Measurements from ENCODE around the gene CXCR1. TPM values are rescaled to one million over a fixed set of nuclear protein-coding genes. Genes with fewer than 3 reads are reported as not detected.
A peak's percentile ranks its signal among the peaks of the same experiment; 100 is the strongest.

Gene CXCR1
- total RNA-seq, 1 donor from 2014 or later: 0.69 TPM

DNA sequence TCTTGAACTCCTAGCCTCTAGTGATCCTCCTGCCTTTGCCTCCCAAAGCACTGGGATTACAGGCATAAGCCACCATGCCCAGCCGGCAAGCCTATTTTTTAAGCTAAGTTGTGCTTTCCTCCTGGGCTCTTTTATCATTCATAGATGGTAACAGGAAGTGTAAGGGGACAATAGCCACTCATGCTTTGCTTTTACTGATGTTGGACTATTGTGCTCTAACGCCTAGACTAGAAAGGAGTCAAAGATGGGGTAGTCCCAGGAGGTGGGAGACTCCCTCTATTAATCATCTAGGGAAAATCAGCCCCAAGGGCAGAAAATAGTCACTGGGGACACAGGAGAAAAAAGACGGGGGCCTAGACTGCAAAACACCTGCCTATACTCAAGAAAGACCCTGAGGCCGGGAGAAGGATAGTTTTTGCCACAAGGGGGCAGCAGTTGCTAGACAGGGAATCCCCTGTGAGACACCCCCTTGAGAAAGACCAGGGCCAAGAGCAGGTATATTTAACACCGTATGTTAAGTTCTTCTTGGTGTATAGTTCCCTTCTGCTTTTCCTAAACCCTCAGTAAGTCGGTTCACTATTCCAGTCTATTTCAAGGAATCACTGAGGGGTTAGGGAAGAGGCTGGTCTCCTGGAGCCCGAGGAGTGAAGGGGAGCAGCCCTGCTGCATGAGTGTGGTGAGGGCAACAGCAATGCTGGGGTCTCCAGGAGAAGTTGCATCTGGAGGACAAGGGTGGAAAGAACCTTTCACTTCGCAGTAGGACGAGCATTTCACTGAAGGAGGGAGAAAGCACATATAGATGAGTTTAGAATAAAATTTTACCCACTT lies 2.1 kb upstream of the CXCR1 start:
- intact Hi-C loops (cut with micrococcal nuclease): no loop called here
- DNase-seq (peak; percentile 37), ATAC-seq (peak; percentile 63)

DNA sequence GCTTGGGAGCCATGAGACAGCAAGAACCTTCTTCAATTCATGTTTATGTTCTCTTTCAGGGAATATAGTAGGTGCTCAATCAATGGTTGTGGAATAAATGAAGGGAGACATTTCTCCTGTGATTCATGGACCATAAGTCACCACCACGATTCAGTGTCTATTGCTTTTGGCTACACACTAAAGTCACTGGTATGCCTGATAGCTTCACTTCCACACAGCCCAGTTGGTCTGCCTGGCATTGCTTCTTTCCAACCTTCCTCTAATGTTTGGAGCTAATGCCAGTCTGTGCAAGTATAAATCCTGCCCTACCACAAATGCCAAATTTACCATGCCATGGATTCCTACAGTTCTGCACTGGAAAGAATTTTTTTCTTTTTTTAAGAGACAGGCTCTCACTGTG lies 1.3 kb upstream of the CXCR1 start:
- DNase-seq (no peak), ATAC-seq (no peak)
- intact Hi-C loops (cut with micrococcal nuclease): no loop called here

DNA sequence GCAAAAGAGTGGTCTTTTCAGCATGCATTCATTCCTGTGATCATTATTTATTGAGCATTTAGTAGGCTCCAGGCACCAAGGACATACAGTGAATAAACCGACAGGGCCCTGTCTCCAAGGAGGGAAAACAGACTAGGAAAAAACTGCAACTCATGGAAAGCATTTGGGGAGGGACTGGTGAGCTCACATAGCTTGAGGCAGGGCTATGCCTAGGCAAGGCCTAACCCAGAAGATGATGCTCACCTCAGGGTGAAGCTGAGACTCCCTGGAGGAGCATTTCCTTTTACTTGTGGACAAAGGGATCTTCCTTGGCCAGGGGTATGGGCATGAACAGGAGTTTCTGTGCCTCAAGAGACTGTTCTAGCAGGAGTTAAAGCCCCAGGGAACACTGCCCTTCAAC lies 3.9 kb downstream of the CXCR1 start:
- no peak for DNase-seq
- no peak for ATAC-seq
- intact Hi-C loops (cut with micrococcal nuclease): no loop called here

DNA sequence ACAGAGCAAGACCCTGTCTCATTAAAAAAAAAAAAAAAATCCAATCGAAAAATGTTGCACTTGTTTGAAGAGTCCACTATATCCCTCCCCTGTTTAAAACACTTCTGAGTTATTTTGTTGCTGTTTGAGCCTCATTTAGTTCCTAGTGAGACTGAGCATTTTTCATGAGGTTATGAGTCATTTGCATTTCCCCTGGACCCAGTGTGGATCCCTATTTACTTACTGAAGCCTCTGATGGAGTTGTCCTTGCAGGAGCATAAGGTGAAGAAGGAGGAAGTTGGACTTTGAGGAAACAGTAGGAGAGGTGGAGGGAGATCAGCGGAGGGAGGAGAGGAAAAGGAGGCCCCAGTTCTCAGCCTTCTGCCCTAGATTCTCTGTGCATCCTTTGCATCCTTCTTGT lies 5.1 kb downstream of the CXCR1 start:
- intact Hi-C loops (cut with micrococcal nuclease): no loop called here

DNA sequence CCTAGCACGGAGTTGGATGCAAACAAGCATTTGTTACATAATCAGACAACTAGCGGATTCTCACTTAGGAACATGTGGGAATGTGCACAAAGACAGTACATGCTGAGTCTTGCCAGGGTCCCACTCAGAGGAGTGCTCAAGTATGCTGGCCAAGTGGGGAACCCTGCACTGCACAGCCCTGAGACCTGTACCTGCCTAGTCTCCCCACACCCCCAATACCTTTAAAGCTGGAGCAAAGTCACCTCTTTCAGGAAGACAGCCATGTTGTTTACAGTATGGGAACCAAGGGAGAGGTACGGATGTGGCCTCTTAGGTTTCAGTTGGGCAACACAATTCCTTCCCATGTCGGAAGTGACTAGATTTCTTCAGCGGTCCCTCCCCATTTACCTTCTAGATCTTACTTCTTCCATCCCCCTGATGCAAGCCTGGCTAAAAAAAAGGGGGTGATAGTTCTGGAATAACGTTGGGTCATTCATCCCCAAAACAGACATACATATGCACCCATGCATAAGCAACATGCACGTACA lies 10.7 kb downstream of the CXCR1 start:
- ATAC-seq: no peak
- intact Hi-C loops (cut with micrococcal nuclease): no loop called here
- DNase-seq: no peak

More for the DNA sequence above, 5.1 kb downstream of the CXCR1 start:
- ATAC-seq: no peak
- DNase-seq: no peak

DNA sequence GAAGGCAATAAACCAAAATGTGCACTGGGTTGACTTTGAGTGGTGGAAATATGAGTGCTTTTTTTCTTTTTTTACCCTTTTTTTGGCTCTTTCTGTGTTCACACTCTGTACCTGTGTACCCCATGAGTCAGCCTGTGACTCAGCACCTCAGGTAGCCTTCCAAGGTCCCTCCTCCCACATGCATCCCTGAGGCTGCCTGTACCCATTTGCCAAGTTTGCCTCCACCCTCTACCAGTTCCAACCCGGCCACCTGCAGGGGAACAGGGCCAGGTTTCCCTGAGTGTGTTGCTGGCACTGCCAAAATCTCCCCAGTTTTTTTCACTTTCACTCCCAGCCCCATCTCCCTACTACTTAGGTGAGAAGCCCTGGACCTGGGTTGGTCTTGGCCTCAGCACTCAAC lies 14.0 kb downstream of the CXCR1 start:
- no peak for ATAC-seq
- intact Hi-C loops (cut with micrococcal nuclease): no loop called here
- DNase-seq: no peak

DNA sequence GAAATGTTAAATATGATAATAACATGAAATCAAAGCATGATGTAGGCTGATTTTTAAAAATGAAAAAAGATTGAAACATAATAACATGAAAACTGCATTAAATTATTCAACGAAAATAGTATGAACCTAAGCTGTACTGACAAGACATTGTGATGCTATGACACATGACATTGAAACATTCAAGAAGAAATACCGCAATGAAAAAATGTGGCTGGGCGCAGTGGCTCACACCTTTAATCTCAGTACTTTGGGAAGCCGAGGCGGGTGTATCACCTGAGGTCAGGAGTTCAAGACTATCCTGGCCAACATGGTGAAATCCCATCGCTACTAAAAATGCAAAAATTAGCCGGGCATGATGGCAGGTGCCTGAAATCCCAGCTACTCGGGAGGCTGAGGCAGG lies 14.6 kb downstream of the CXCR1 start:
- intact Hi-C loops (cut with micrococcal nuclease): no loop called here
- ATAC-seq: no peak
- DNase-seq: no peak

DNA sequence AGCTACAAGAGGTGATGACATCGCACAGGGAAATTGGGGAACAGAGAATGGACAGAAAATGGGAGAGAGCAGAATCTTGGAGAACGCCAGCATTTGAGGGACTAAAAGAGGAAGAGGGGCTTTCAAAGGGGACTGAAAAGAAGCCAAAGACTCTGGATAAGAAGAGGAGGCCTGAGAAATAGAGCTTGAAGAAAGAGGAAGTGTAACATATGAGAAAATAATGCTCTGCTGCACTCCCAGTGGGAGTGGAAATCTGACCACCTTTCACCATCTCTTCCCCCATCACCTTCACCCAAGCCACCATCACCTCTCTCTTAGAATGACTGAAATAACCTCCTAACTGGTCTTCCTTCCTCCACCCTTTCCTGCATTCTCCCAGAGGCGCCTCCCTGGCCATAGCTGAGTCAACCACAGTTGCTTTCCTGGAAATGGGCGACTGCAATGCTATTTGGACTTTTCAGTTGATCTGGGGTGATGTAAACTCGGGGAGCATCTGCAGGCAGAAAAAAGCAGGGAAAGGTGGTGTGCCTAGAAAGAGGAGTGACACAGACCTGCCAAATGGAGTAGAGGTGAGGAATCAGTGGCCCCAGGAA lies 16.8 kb downstream of the CXCR1 start:
- ATAC-seq (no peak), DNase-seq (no peak)
- intact Hi-C loops (cut with micrococcal nuclease): no loop called here

DNA sequence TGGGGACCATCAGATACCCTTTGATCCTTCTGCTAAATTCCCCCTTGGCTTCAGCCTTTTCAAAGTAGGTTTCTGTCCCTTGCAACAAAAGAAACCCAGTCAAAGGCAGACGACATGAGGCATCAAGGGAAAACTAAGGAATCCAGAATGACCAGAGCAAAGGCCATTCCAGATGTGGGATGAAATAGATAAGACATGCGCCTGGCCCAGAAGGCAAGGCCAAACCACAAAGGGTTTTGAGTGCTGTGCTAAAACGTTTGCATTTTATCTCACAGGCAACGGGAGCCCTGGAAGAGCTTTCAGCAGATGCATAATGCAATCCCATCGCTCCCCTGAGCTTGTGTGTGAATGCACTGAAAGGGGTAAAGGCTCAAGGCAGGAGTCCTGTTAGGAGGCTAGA lies 17.7 kb downstream of the CXCR1 start:
- intact Hi-C loops (cut with micrococcal nuclease): no loop called here
- DNase-seq (no peak), ATAC-seq (no peak)

DNA sequence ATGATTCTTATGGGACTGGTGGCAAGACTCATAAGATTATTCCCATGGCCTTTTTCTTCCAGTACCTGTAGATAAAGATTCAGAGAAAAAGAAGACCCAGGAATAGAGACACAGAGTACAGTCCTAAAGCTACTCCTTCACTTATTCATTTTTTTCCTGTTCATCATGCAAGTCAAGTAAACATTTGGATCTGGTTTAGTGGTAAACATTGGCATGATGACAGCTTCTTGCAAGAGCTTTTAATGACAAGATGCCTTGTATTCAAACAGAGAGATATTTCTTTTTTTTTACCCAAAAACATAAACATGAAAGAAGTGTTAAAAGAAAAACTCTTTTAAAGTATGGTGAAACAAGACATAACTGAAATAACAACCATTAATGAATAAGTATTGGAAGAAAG lies 20.7 kb downstream of the CXCR1 start:
- intact Hi-C loops (cut with micrococcal nuclease): no loop called here
- ATAC-seq: no peak
- DNase-seq: no peak

DNA sequence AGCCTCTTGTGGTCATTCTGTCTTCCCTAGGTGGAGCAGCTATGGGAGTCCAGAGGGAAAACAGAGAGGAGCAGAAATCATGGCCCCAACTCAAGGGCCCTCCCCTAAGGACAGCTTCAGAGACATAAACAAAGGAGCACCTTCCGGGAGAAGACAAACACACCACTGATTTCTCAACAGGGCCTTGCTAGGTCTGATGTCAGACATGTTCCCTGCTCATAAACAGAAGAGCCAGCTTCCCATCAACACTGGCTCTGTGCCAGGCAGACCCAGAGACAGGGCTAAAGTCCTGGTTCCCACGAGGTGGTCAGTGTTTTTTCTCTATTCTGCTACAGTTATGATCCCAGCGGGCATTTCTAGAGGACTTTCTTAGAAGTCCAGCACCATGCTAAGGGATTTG lies 21.6 kb downstream of the CXCR1 start:
- ATAC-seq (no peak), DNase-seq (peak; percentile 47)
- intact Hi-C loops (cut with micrococcal nuclease): no loop called here

DNA sequence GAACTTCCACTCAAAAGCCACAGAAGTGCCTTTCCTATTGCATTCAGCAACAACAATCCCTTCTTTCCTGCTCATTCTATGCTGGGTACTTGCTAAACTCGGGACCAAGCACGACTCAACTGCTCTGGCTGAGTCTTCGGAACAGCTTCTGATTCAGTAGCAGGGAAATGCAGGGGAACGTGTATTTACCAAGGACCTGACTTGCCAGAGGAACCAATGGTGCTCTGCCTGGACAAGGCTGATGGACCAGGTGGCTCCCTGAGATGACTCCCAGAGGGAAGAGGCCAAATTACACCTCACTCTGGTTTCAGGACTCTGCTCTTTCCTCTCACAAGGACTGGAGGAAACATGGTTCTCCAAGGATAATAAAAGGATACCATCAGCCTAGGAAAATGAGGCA lies 28.7 kb downstream of the CXCR1 start:
- intact Hi-C loops (cut with micrococcal nuclease): no loop called here
- ATAC-seq (no peak), DNase-seq (no peak)

DNA sequence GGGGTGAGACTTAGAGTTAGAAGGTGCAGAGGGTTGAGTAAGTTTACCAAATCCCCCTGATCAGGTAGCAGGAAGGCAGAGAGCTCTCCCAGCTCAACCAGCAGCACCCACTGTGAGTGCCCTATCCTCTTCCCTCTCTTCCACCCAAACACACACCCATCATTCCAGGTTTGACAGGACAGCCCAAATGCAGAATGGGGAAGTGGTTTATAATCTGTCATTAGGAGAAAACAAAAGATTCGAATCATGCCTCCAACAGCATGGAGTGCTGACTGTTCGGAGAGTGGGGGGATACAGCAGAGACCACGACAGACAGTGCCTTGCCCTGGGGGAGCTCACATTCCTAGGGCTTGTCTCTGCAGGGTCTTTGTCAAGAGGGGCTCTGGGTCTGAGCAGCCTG lies 29.2 kb downstream of the CXCR1 start:
- ATAC-seq (no peak), DNase-seq (no peak)
- intact Hi-C loops (cut with micrococcal nuclease): no loop called here

DNA sequence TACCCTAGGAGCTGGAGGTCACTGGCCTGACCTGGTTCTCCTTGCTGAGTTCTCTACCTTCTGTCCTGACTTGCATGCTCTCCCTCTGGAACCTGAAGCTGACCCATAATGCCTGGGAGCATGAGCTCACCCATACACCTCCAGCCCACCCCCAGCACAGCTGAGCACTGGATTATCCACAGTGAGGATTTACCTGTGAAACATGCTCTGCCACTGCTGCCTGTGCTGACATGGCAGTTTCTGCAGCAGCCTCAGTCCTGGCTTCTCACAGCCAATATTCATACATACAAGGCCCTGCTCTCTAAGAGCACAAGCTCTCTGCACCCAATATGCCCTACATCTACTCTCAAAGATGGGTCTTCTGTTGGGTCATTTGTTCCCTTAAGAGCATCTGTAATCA lies 35.9 kb downstream of the CXCR1 start:
- no peak for ATAC-seq
- DNase-seq: no peak
- intact Hi-C loops (cut with micrococcal nuclease): no loop called here

DNA sequence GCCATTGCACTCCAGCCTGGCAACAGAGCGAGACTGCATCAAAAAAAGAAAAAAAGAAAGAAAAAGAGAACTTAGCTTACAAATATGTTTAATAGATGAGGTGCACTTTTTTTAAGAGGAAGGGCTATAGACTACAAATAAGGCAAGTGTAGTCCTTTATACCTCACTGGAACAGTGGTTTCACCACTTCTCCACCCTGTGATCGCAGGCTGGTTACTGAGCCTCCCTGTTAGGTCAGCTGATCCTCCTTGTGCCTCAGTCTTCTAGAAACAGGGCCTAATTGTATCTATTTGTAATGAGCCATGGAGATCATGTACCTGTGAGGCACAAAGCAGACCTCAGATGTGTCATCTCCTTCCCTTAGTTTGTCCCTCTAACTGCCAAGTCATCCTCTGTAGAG lies 36.4 kb downstream of the CXCR1 start:
- intact Hi-C loops (cut with micrococcal nuclease): no loop called here
- no peak for DNase-seq
- no peak for ATAC-seq

DNA sequence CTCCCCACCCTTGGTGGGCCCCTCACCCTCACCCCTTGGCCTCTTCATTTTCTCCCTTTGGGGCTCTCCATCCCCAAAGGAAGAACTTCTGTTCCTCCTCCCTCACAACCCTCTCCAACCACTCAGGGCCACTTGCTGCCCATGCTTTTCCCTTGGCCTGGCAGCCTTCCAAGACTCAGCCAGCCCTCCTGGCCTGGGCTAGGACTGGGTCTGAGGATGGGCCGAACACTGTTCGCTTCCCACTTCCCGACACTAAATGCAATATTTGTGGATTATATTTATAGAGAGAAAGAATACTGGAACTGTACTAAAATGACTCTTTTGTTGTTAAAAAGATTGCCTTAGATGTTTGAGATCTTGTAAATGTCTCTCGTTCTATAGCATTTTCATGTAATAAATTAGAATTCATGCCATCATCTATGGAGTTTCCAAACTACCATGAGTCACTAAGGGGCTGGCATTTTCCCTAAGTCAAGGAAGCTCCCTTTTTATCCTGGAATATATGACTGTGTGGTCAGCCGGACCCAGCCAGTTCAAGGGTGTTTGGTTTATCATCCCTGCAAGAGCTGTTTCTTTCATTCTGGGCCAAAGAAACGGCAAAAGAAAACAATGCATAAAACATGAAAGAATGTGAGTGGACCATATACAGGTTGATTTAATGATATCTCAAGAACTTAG lies 37.2 kb downstream of the CXCR1 start:
- ATAC-seq (no peak), DNase-seq (no peak)
- intact Hi-C loops (cut with micrococcal nuclease): no loop called here

DNA sequence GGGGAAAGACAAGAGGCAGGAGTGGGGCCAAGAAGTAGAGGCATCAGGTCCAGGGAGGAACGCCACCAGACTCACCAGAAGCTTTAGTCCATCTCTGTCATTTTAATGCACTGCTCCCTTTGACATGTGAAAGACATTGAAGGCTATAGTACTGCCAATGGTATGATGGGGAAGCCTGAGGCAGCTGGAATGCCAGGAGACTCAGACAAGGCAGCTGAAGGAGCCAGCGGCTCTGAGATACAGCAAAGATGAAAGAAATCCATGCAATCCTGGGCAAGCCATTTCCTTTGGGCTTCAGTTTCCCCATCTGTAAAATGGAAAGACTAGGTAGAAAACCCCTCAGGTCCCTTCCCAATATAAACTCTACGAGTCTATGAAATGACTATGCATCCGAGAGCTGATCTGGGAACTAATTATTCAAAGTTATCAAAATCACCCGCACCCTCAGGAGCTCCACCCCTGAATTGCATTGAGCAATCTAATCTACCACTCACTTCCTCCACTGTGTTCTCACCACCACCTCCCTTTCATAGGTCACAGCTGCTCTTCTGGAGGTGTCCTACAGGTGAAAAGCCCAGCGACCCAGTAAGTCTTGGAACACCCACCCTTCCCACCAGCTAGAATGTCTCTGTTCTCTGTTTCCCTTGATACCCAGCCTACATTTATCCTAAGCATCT lies 37.8 kb downstream of the CXCR1 start:
- ATAC-seq: no peak
- DNase-seq: no peak

DNA sequence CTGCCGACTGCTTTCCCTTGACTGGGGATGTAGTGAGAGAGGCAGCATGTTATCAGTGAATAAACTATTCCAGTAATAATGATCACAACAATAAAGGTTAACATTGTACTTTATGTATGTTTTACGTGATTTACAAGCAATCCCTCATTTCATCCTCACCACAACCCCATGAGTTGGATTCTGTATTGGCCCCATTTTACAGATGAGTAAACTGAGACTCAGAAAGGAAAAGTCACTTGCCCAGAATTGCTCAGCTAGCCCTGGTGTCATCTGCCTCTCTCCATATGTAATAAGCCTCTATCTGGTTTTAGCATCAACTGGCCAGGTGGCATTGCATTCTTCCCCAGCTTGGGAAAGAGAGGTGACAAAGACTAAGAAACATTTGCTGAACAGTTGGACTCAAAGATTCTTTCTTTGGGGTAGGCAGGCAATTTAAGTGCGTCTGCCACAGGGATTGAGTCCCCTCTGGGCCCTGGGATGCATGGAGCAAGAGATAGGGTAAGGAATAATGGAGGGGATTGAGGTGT lies 38.8 kb downstream of the CXCR1 start:
- ATAC-seq (no peak), DNase-seq (no peak)
- intact Hi-C loops (cut with micrococcal nuclease): no loop called here

More for the DNA sequence above, 37.8 kb downstream of the CXCR1 start:
- intact Hi-C loops (cut with micrococcal nuclease): no loop called here

DNA sequence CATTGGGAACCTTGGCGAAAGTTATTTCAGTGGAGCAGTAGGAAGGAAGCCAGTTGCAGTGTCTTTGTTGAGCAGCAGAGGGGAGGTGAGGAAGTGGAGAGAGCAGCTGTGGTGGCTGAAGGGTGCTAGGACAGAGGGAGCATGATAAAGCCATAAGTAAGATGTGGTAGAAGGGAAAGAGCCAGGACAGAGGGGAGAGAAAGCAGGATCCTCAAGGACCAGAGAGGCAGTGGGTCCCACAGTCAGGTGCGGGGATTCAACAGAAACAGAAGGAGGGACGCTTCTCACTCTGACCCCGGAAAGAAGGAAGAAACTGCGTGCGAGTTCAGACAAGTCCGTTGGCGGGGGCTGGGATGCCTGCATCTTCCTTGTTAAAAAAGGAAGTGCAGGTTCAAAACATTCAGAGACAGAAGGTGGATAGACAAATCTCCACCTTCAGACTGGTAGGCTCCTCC lies 41.1 kb downstream of the CXCR1 start, which contains the start of gene CXCR2:
Gene CXCR2 (plus strand): TSS at position 403 of the 455 bp plus-strand sequence. CDS start 8,774 bp downstream, outside the sequence.
- peak; percentile 44 for DNase-seq
- intact Hi-C loops (cut with micrococcal nuclease): no loop called here
- peak; percentile 76 for ATAC-seq

Data from left ventricle myocardium superior (tissue), 1 donor.